Panc1 (cell line): ENCODE results near the gene GRHPR. TPM values are rescaled to one million over a fixed set of nuclear protein-coding genes. Genes with fewer than 3 reads are reported as not detected.

Experiments used
- ATAC-seq: fragments of 200-7000 bp; cut with Tn5 transposase; 2 replicates; pipeline ENCODE4 v1.9.1; 2020; ENCODE audit warnings: mild to moderate bottlenecking, moderate library complexity
- BruUV-seq: library from RNA; stranded (reverse); fragments of 400-500 nt; replicated peaks from 2 replicates; lab custom pipeline; 2021; lab: Mats Ljungman, UMichigan
- CTCF ChIA-PET: fragments of 300-600 bp; sonication (Branson Sonifier 250); formaldehyde crosslinking; loops from one replicate; lab custom pipeline; 2022; ENCODE audit warnings: antibody characterized with exemption; lab: Charles Lee
- POLR2A ChIA-PET: fragments of 300-600 bp; sonication (Branson Sonifier 250); formaldehyde crosslinking; loops from one replicate; lab custom pipeline; 2022; ENCODE audit warnings: antibody characterized with exemption; lab: Charles Lee
- DNase-seq: peaks from one replicate; pipeline ENCODE4 v3.0.0-alpha.2; 2010; ENCODE audit warnings: low read depth, low spot score
- H3K27ac ChIP-seq: 2 replicates; pipeline ENCODE4 v1.5.1; 2011; ENCODE audit warnings: mild to moderate bottlenecking, low read length, inconsistent platforms
- H3K27me3 ChIP-seq: fragments of 200-500 bp; sonication (Bioruptor generic); 2 replicates; pipeline ENCODE4 v1.6.0; 2014; ENCODE audit warnings: low read length, inconsistent platforms; ENCODE audit not compliant: control insufficient read depth, insufficient read depth
- H3K36me3 ChIP-seq: fragments of 200-500 bp; sonication (Bioruptor generic); 2 replicates; pipeline ENCODE4 v1.5.1; 2014; ENCODE audit warnings: inconsistent platforms, mild to moderate bottlenecking, low read length, moderate library complexity; ENCODE audit not compliant: control insufficient read depth, insufficient read depth
- H3K4me1 ChIP-seq: 2 replicates; pipeline ENCODE4 v1.5.1; 2011; ENCODE audit warnings: inconsistent platforms, mild to moderate bottlenecking, low read length, moderate library complexity; ENCODE audit not compliant: control insufficient read depth, insufficient read depth
- H3K4me3 ChIP-seq, 2 experiments: 2 replicates each; pipeline ENCODE4 v1.5.1; 2011 to 2012; ENCODE audit warnings: low read depth in 2 of 2, low read length in 2 of 2, mild to moderate bottlenecking in 2 of 2, inconsistent platforms in 1 of 2, moderate library complexity in 1 of 2
- H3K9me3 ChIP-seq: fragments of 200-500 bp; sonication (Bioruptor generic); 2 replicates; pipeline ENCODE4 v1.5.1; 2014; ENCODE audit warnings: low read depth, mild to moderate bottlenecking, inconsistent platforms, low read length, moderate library complexity; ENCODE audit not compliant: control insufficient read depth, insufficient read depth
- CTCF ChIP-seq: fragments of 450-650 bp; IDR thresholded peaks from 2 replicates; pipeline ENCODE4 v1.5.1; 2017; ENCODE audit warnings: mild to moderate bottlenecking
- POLR2AphosphoS5 ChIP-seq: IDR thresholded peaks from 2 replicates; pipeline ENCODE4 v1.6.1; 2012; ENCODE audit warnings: mild to moderate bottlenecking, low read depth, low read length, moderate library complexity
- REST ChIP-seq, 2 experiments: IDR thresholded peaks; 2 replicates each; pipeline ENCODE4 v1.6.1; 2011 to 2012; ENCODE audit warnings: low read depth in 2 of 2, control low read depth in 1 of 2, low read length in 1 of 2, mild to moderate bottlenecking in 1 of 2, moderate library complexity in 1 of 2; ENCODE audit not compliant: insufficient read depth in 1 of 2
- SIN3A ChIP-seq: IDR thresholded peaks from 2 replicates; pipeline ENCODE4 v1.6.1; 2012; ENCODE audit warnings: low read depth, mild to moderate bottlenecking, low read length, moderate library complexity, borderline replicate concordance; ENCODE audit not compliant: insufficient read depth
- TCF7L2 ChIP-seq: IDR thresholded peaks from 2 replicates; pipeline ENCODE4 v1.6.1; 2011; ENCODE audit warnings: mild to moderate bottlenecking, low read depth, low read length, inconsistent platforms
- in situ Hi-C: cut with HindIII; loops from 2 replicates; pipeline ENCODE4 v1.10.0; 2016; ENCODE audit warnings: low sequenced_read_pairs, low pct_unique_long_range_greater_than_20kb
- intact Hi-C: fragments of 100-400 bp; cut with micrococcal nuclease; formaldehyde crosslinking; loops from one replicate; pipeline ENCODE4 v1.10.0; 2022; ENCODE audit not compliant: unreplicated experiment
- total RNA-seq: library from RNA; stranded (reverse); gene quantifications from one replicate; pipeline ENCODE4 v1.2.1, GENCODE V29; 2021; ENCODE audit not compliant: unreplicated experiment

The GRHPR gene
- total RNA-seq, 1 experiment from 2014 or later, result 238 TPM

- DNase-seq, result no peak
- H3K4me3 ChIP-seq, result no peak overlapping the region
- no TSS peak for BruUV-seq
- ATAC-seq, result no peak
- peaks cover 2% of the 10 kb centered on the region; the same call in 1 of the 2 replicates for H3K27me3 ChIP-seq
- intact Hi-C loops (no loop called here), in situ Hi-C loops (no loop called here)
- no peak for TF ChIP-seq TCF7L2
- H3K9me3 ChIP-seq, result no peaks in the 10 kb centered on the region
- H3K27ac ChIP-seq, result no peak overlapping the region
- ChIA-PET POLR2A (no interaction called here), CTCF (interaction anchor here (0.7 kb wide), 2 partner anchors 12 to 582 kb away, joined by 3 to 5 read pairs; no protein-coding TSS in a partner anchor)
- H3K36me3 ChIP-seq, result no peaks in the 10 kb centered on the region
- H3K4me1 ChIP-seq, result no peaks in the 10 kb centered on the region
Observed at GRCh38 chr9:37377688-37378612, 44.5 kb upstream of the GRHPR start.

GRCh38 chr9:37378613-37379004 lies 43.9 kb upstream of the GRHPR start:
- intact Hi-C loops (no loop called here), in situ Hi-C loops (no loop called here)
- Histone ChIP-seq H3K36me3 (no peaks in the 10 kb centered on the region), H3K4me3 (no peak overlapping the region), H3K27ac (no peak overlapping the region), H3K4me1 (no peaks in the 10 kb centered on the region), H3K9me3 (no peaks in the 10 kb centered on the region), H3K27me3 (peaks cover 2% of the 10 kb centered on the region; the same call in 1 of the 2 replicates)
- POLR2A ChIA-PET, result no interaction called here
- BruUV-seq, result no TSS peak
- no peak for DNase-seq
- CTCF ChIA-PET, result no interaction called here
- ATAC-seq, result no peak
- no peak for TF ChIP-seq POLR2AphosphoS5
- TF ChIP-seq REST (IDR thresholded peaks at IDR 0.05; ENCODE audit: insufficient read depth in 1 of 2, low read depth in 2 of 2, low read length in 1 of 2), result no peak
- TF ChIP-seq SIN3A, result no peak
- no peak for TF ChIP-seq TCF7L2

GRCh38 chr9:37379835-37380234 lies 42.7 kb upstream of the GRHPR start:
- no peak for TF ChIP-seq POLR2AphosphoS5
- TF ChIP-seq CTCF, result no peak
- TF ChIP-seq REST (IDR thresholded peaks at IDR 0.05; ENCODE audit: insufficient read depth in 1 of 2, low read depth in 2 of 2, low read length in 1 of 2), result no peak
- TF ChIP-seq TCF7L2, result no peak
- no peak for TF ChIP-seq SIN3A
- DNase-seq (no peak), ATAC-seq (no peak)
- Histone ChIP-seq H3K4me3 (no peak overlapping the region), H3K9me3 (no peaks in the 10 kb centered on the region), H3K4me1 (no peaks in the 10 kb centered on the region), H3K36me3 (no peaks in the 10 kb centered on the region), H3K27ac (no peak overlapping the region), H3K27me3 (peaks cover 2% of the 10 kb centered on the region; the same call in 1 of the 2 replicates)
- CTCF ChIA-PET, result no interaction called here
- in situ Hi-C loops (no loop called here), intact Hi-C loops (no loop called here)
- POLR2A ChIA-PET, result interaction anchor here (0.6 kb wide), 2 partner anchors 12 to 328 kb away, joined by 4 to 7 read pairs; no protein-coding TSS in a partner anchor
- no TSS peak for BruUV-seq
